Measurements from ENCODE around the gene CBFA2T3.

GRCh38 chr16:89023151-89023551 is 46.1 kb upstream of the CBFA2T3 start:
- TF ChIP-seq CTCF (IDR thresholded peaks at IDR 0.05 in 8 of 11, conservative IDR thresholded peaks at IDR 0.05 in 3 of 11): no peak
- no peak for TF ChIP-seq POLR2A (IDR thresholded peaks at IDR 0.05)

Data from spleen (tissue), 7 donors.